Body of pancreas (tissue), 4 donors: ENCODE results near the gene RAN. TPM values are rescaled to one million over a fixed set of nuclear protein-coding genes. Genes with fewer than 3 reads are reported as not detected.
"Not testable (repeated sequence)": the region's sequence is repeated elsewhere in the genome, so short reads cannot be mapped to it uniquely, and the experiment has no call there.

Source experiments
- ATAC-seq: fragments of 150-250 bp; one replicate; pipeline ENCODE4 v1.9.1; 2016
- DNase-seq, 4 donors: peaks; one replicate each; pipeline ENCODE4 v3.0.0-alpha.2; 2019
- H3K27ac ChIP-seq, 4 donors: fragments of 200-600 bp; sonication (generic); 1 replicate in 3 of 4; 2 replicates in 1 of 4; pipeline versions ENCODE4 v1.5.1 to v1.6.1; 2016 to 2019; ENCODE audit warnings: mild to moderate bottlenecking in 1 of 4, mixed read lengths in 1 of 4, moderate library complexity in 1 of 4
- H3K27me3 ChIP-seq, 2 donors: fragments of 200-600 bp; sonication (generic); one replicate each; pipeline ENCODE4 v1.6.0; 2016; ENCODE audit warnings: mild to moderate bottlenecking in 1 of 2
- H3K36me3 ChIP-seq, 2 donors: fragments of 200-600 bp; sonication (generic); replicated peaks in 1 of 2; 2 replicates each; pipeline ENCODE4 v1.5.1; 2016; ENCODE audit warnings: low read depth in 2 of 2; ENCODE audit not compliant: insufficient read depth in 1 of 2
- H3K4me1 ChIP-seq: fragments of 200-600 bp; sonication (generic); one replicate; pipeline ENCODE4 v1.6.0; 2016
- H3K4me3 ChIP-seq, 2 donors: fragments of 200-600 bp; sonication (generic); 1 replicate in 1 of 2; 2 replicates in 1 of 2; pipeline ENCODE4 v1.5.1; 2016 to 2019
- H3K9me3 ChIP-seq, 3 donors: fragments of 200-600 bp; sonication (generic); 1 replicate in 2 of 3; 2 replicates in 1 of 3; pipeline ENCODE4 v1.5.1; 2016
- CTCF ChIP-seq, 7 experiments: fragments of 450-650 bp in 4 of 7; fragments of 200-600 bp in 3 of 7; sonication (generic) in 3 of 7; IDR thresholded peaks; one replicate each; pipeline ENCODE4 v1.5.1; 2016 to 2019; ENCODE audit warnings: antibody characterized with exemption in 7 of 7
- POLR2A ChIP-seq, 3 donors: fragments of 450-650 bp; IDR thresholded peaks; one replicate each; pipeline ENCODE4 v1.6.1; 2016; ENCODE audit warnings: antibody characterized with exemption in 3 of 3, mild to moderate bottlenecking in 2 of 3
- WGBS, 2 donors: methylation state at CpG; one replicate each; pipeline ENCODE4 v1.1.5; 2017; 5-methylcytosine and 5-hydroxymethylcytosine counted together
- intact Hi-C: fragments of 100-400 bp; cut with DNase I; formaldehyde crosslinking; loops from one replicate; pipeline ENCODE4 v1.15.1; 2023
- total RNA-seq, 2 donors: library from RNA; depleted of rRNA; stranded (reverse); fragments of >200 nt; gene quantifications; one replicate each; pipeline ENCODE4 v1.1.0, GENCODE V29; 2016

RAN gene
- total RNA-seq, 2 donors from 2014 or later: 79.1 to 115 TPM

- H3K4me3 ChIP-seq: no peak overlapping the region
- WGBS, 2 donors: 56 to 72% methylated on average over 7 of the region's 7 CpGs
- peaks cover 7% of the 10 kb centered on the region for H3K4me1 ChIP-seq
- TF ChIP-seq POLR2A (IDR thresholded peaks at IDR 0.05): no peak
- TF ChIP-seq CTCF (IDR thresholded peaks at IDR 0.05): no peak
- DNase-seq (no peak), ATAC-seq (no peak)
- no peak overlapping the region for H3K27ac ChIP-seq
- no peaks in the 10 kb centered on the region for H3K36me3 ChIP-seq
- no peaks in the 10 kb centered on the region for H3K9me3 ChIP-seq
- no peaks in the 10 kb centered on the region for H3K27me3 ChIP-seq
- intact Hi-C loops: no loop called here
These were observed 24.8 kb upstream of the RAN start for GRCh38 chr12:130847112-130847511.

GRCh38 chr12:130848105-130848504 lies 23.8 kb upstream of the RAN start:
- H3K4me3 ChIP-seq, H3K27me3 ChIP-seq, DNase-seq, H3K9me3 ChIP-seq, H3K27ac ChIP-seq, ATAC-seq, H3K36me3 ChIP-seq, intact Hi-C loops, H3K4me1 ChIP-seq: not testable (repeated sequence)
- 81 to 91% methylated on average over 6 of the region's 6 CpGs for WGBS, 2 donors

- intact Hi-C loops, H3K27me3 ChIP-seq, H3K4me1 ChIP-seq, H3K9me3 ChIP-seq, DNase-seq, H3K4me3 ChIP-seq, ATAC-seq, H3K36me3 ChIP-seq: not testable (repeated sequence)
- WGBS, 2 donors: 91 to 95% methylated on average over 1 of the region's 1 CpG
- peak overlapping the region; percentile 32 to 74 (median 54) for H3K27ac ChIP-seq
These were observed 23.0 kb upstream of the RAN start for GRCh38 chr12:130848785-130849305.

GRCh38 chr12:130849561-130850417 lies 22.1 kb upstream of the RAN start:
- Histone ChIP-seq H3K4me3 (no peak overlapping the region), H3K27ac (peak overlapping the region; percentile 32 to 74 (median 54)), H3K9me3 (no peaks in the 10 kb centered on the region), H3K36me3 (no peaks in the 10 kb centered on the region), H3K27me3 (no peaks in the 10 kb centered on the region), H3K4me1 (peaks cover 7% of the 10 kb centered on the region)
- DNase-seq: peak in 3 of 4 donors; percentile 30 to 61 (median 49)
- 27 to 35% methylated on average over 7 of the region's 7 CpGs for WGBS, 2 donors
- ATAC-seq: peak; percentile 87
- TF ChIP-seq CTCF (IDR thresholded peaks at IDR 0.05) (no peak), POLR2A (IDR thresholded peaks at IDR 0.05) (no peak)
- intact Hi-C loops: no loop called here

- Histone ChIP-seq H3K27ac (peak overlapping the region in 3 of 4 donors; percentile 5 to 74 (median 72)), H3K36me3 (no peaks in the 10 kb centered on the region), H3K4me3 (no peak overlapping the region), H3K9me3 (no peaks in the 10 kb centered on the region), H3K4me1 (peaks cover 7% of the 10 kb centered on the region), H3K27me3 (no peaks in the 10 kb centered on the region)
- intact Hi-C loops: no loop called here
- TF ChIP-seq CTCF (IDR thresholded peaks at IDR 0.05) (no peak), POLR2A (IDR thresholded peaks at IDR 0.05) (peak in 1 of 3 donors; percentile 12)
- WGBS, 2 donors: 53 to 56% methylated on average over 12 of the region's 12 CpGs
- DNase-seq (no peak), ATAC-seq (no peak)
These were observed 21.3 kb upstream of the RAN start for GRCh38 chr12:130850418-130851021.
